ENCODE measurements around the gene DNAI1. TPM values are rescaled to one million over a fixed set of nuclear protein-coding genes. Genes with fewer than 3 reads are reported as not detected.

The DNAI1 gene
- total RNA-seq, 1 donor from 2014 or later = 0.20 TPM

DNA sequence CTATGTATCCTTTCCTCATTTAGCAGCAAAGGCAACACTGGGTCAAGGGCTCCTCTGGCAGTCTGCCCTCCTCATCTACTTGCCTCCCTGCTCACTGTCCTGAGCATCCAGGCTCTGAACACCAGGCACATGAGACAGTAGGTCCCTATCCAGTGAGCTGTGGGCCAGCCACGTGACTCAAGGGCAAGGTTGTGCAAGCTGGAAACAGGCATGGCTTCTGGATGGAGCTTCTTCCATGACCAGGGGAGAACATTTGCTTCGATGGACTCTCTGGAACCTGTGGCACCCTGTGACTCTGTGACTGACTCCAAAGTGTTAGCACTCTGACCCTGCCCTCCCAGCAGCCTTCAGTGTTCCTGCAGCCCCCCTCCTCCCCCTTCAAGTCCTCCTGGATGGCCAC is 33.0 kb downstream of the DNAI1 start:
- no peak for DNase-seq

DNA sequence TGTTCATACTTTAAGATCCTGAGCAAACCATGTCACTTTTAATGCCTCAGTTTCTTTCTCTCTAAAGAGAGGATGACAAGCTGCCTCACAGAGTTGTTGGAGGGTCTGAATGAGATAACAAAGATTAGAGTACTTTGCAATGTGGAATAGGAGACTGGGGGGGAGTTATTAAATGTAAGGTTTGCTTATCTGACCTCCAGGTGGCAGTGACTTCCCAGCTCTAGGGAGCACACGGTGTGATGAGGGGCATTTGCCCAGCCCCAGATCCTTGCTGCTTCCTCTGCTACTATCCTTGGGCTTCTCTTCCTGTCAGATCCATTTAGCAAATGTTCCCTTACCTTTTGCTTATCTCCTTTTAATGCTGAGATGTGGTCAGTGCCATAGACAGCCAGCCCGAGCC is 33.4 kb downstream of the DNAI1 start:
- no peak for DNase-seq

DNA sequence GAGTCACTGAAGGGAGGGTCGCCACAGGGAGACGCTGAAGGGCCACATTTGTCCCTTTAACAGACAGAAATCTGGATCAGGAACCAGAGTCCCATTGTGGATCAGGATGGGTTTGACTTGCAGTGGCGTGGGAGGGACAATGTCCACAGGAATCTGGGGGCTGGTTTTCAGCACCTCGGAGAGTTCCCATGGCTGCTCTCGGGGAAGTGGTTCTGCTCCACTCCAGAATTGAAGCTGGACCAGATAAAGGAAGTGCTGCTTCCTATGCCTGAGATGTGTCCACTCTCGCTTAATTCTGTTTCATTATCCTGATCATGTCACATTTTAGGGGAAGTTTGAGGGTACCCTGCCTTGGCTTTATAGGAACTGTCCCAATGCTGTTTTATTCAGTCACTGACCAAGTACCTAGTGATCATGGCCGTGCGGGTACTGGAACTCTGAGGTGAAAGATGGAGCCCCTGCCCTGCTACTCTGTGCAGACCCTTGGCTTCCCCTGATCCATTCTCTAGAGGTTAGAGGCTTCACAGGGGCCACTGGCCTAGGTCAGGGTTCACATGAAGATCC is 35.4 kb downstream of the DNAI1 start:
- no peak for DNase-seq

DNA sequence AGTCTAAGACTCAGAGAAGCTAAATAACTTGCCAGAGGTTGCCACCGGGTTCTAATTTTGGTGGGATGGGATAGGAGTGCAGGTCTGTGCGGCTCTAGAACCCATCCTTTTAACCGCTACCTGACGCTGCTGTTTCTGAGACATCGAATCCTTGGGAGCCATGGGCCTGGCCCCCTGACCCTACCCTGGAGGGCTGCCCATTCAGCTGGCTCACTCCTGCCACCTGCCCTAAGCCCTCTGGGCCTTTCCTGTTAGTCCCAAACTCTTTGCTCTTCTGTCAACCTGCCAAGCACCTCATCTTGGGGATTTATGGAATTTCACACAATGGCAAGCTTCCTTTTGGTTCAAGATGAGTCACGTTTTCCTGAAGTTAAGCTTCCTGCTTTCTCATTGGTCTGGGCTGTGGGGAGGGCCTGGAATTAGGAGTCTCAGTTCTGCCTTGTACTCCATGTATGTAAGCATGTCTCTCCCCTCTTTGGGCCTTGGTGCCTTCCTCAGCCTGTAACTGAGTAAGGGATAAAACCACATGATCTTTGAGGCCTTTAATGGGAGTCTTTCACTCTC is 37.6 kb downstream of the DNAI1 start:
- DNase-seq = no peak

DNA sequence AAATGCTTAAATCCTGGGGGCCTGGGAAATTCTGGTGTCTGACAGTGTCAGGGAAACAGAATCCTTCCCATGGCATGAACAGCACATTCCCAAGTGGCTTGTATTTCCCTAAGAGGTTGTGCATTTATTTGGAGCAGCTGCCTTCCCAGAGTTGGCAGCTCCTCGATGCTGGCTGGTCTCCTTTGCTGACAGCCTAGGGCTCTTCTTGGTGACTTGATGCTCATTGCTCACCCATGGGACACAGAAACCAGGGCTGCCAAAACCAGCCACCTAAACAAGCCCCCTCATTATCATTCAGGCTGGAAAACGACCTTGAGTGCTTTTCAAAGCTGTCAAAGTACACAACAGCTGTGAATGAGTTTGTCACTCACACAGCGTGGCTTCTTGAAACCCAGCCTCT is 39.9 kb downstream of the DNAI1 start:
- DNase-seq = no peak

DNA sequence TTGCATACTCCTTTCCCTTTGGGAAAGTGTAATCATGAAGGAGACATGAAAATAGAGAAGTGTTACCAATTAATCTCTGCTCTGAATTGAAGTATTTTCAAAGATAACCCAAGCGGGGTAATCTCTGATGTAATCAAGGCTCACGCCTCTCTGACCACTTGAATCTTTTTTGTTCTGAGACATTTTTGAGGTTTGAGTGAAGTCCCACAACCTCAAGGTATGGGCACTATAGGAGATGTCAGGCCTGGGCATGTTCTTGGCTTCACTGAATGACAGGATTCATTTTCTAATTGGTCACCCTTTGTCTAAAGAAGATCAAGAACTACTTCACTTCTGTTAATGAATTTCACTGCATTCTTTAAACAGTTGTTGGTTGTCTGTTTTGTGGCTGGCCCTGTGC is 40.5 kb downstream of the DNAI1 start:
- no peak for DNase-seq

GRCh38 chr9:34500623-34501267 is 42.1 kb downstream of the DNAI1 start:
- DNase-seq = no peak

DNA sequence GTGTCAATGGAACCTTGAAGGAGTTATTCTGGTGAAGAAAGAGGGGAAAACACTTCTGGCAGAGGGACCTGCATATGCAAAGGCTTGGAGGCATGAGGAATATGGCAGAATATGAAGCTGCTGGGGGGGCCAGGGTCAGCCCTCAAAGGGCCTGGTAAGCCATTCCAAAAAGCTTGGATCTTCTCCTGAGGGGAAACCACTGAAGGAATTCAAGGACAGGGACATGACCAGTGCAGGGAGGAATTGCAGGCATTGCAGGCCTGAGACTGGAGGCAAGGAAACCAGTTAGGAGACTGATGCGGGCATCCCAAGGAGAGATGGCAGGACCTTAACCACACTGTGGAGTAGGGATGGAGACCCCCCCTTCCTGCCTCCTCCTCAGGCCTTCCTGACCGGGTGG is 42.8 kb downstream of the DNAI1 start:
- DNase-seq = no peak

DNA sequence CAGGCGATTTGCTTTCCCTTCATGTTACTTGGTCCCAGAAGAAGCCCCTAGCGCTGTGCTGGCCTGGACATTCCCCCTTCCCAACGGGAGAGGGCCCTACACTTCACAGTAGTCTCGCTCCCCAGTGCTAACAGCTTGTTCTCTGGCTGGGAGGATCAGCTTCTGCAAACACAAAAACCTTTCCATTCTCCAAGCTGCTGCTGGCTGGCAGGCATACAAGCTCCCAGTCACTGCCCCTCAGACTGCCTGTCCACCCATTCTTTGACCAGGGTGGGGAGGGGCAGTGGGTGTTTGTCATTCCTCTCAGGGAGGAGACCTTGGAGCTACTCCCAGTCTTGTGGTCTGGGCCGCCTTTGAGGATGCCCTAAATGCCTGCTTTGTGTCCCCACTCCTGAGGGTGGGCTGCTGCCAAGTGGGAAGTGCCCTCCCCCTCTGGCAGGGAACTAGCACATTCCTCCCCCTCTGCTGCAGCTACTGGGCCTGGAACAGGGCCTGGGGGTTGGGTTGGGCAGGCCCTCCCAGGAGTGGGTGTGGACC is 43.4 kb downstream of the DNAI1 start:
- peak; percentile 65 for DNase-seq

DNA sequence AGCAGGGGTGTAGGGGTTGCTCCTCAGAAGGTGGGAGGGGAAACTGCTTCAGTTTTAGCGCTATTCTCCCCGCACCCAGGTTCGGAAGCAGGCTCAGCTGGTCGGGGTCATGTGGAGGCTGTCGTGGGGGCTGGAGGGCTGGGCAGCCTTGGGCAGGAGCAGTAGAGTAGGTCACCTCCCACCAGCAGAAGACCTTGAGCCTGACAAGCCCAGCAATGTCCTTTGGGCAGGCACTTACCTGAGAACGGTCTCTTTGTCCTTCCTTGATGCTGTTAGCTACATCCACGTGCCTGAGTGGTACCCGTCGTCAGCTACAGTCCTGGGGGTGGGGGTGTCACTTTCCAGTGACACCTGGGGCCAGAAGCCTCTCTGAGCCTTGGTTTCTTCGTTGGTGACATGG is 43.9 kb downstream of the DNAI1 start:
- no peak for DNase-seq

GRCh38 chr9:34502891-34503290 is 44.3 kb downstream of the DNAI1 start:
- DNase-seq = no peak

GRCh38 chr9:34503406-34503805 is 44.8 kb downstream of the DNAI1 start:
- no peak for DNase-seq

DNA sequence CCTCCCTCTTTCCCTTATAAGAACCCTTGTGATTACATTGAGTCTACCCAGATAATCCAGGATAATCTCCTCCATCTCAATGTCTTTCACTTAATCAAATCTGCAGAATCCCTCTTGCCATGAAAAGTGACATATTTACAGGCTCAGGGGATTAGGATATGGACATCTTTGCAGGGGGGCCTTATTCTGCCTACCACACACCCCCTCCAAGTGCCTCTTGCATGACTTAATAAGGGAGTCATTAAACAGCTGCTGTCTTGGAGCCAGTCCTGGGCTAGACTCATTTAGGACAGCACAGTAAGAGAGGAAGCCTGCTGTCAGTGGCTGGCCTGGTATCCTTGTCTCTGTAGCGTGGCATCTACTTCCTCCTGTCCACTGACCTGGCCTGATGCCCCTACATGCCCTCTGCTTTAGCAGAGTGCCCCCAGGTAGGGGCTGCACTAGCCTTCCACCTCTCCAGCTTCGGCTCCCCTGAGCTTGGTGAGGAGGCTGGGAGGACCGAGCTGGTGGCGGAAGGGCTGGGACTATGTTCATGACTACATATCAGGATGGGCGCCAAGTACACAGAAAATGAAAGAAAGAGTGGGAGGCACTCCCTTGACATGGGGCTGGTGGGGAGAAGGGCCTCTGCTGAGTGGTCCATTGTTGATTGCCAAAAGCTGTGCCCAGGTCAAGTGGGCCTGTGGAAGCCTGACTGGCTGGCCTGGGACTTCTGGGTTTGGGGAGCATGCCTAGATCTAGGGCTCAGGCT is 46.9 kb downstream of the DNAI1 start:
- peak; percentile 4 for DNase-seq

DNA sequence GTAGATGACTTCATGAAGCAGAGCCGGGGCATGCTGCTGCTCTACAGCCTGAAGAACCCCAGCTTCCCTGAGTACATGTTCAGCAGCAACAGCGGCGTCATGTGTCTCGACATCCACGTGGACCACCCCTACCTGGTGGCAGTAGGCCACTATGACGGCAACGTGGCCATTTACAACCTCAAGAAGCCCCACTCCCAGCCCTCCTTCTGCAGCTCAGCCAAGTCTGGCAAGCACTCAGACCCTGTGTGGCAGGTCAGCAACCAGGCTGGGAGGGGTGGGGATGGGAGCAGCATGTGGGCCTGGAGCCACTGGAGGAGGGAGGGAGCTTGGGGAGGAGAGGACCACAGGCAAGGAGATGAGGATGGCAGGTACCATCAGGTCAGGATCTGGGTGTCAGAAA is 48.0 kb downstream of the DNAI1 start:
- no peak for DNase-seq

DNA sequence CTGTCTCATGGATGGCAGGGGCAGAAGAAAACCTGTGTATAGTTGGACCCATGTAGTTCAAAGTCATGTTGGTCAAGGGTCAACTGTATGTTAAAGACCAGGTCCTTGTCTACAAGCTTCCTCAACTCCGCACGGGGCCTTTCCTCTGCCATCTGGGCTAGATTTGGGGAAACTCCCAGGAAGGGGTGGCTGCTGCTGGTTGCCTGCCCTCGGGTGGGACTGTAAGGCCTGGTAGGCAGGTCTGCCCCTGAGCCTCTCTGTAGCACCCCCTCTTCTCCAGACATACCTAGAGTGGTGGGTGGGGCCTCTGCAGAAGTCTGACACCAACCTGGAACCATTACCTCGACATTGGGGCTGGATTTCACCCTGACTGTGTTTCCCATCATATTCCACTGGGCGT is 49.0 kb downstream of the DNAI1 start:
- no peak for DNase-seq

DNA sequence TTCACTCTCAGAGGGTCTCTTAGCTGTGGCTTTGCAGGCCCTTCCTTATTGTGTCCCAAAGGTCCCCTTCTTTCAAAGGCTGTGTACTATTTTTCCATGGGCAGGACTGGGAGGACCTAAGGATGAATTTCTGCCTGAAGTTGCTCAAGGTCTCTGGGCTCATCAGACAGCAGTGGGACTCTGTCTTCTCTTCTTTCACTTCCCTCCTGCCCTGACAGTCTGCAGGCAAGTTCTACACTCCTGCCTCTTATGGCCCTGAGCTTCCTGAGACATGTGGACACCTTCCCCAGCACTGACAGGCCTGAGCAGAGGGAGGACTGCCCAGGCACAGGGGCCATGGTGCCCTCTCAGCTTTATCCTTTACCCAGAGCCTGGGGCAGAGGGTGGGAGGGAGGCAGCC is 49.4 kb downstream of the DNAI1 start:
- no peak for DNase-seq

- DNase-seq = no peak
Measured at GRCh38 chr9:34508463-34508862, 49.9 kb downstream of the DNAI1 start.

GRCh38 chr9:34508951-34509350 is 50.3 kb downstream of the DNAI1 start:
- no peak for DNase-seq

- DNase-seq = peak; percentile 86
Measured at GRCh38 chr9:34510497-34511468, 52.2 kb downstream of the DNAI1 start.

GRCh38 chr9:34512131-34513078 is 53.8 kb downstream of the DNAI1 start:
- DNase-seq = no peak

All from skin of body (tissue), 2 donors.